Stimulated activated CD4-positive, alpha-beta T cell treated with anti-CD3 and anti-CD28 coated beads, TNF-alpha, amount 100 ng/mL, for 4 hours (primary cell): ENCODE measurements around the gene SIRT5.

Source experiments
- DNase-seq, 3 experiments: peaks; one replicate each; pipeline ENCODE4 v3.0.0-alpha.2; 2020; ENCODE audit warnings: low read depth in 3 of 3

Gene SIRT5

DNA sequence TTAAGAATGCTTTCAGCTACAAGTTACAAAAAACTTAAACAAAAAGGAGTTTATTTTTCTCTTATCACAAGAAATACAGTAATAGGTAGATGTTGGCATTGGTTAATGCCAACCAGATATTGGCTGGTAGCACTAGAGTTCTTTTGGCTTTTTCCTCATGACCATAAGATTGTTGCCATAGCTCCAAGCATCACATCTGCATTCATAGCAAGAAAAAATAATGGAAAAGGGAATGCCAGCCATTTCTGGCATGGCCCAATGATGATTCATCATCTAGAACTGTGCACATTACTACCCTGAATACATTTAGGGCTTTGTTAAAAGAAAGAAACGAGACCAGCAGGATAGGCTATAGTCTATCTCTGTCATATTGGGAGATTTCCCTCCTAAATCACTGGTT, 20.8 kb upstream of the SIRT5 start:
- DNase-seq = no peak

DNA sequence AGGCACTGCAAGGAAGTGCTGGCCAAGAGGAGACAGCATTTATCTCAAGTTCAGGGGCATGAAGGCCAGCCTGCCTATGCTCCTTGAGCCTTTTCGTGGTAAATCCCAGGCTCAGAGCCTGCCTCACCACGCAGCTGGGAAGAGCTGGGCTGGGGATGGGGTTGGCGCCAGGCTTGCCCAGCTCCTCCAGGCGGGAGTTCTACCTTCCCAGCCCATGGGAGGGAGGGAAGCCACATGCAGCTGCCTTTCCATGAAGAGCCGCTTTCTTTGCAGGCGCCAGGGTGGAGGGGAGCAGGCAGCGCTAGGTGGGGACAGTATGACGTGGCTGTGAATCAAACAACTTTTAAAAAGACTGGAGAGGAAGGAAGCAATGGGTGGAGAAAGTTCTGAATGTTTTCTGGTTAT, 19.5 kb upstream of the SIRT5 start:
- DNase-seq = no peak

DNA sequence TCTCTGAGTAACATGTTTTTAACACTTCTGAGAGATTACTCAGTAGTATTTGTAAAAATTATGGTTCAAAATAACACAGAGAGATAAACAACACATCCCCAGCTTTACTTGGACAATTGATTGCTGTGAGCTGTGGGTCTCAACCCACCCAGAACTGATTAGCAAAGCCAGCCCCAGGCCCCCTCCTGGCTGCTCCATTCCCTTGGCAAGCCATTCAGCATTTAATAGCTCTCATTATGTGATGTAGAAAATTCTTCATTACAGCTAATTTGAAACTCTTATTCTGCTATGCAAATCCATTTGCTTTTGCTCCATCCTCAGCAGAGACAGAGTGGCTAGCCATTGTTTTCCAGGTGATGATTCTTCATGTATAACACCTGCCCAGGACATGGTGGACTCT, 16.6 kb upstream of the SIRT5 start:
- DNase-seq = no peak

DNA sequence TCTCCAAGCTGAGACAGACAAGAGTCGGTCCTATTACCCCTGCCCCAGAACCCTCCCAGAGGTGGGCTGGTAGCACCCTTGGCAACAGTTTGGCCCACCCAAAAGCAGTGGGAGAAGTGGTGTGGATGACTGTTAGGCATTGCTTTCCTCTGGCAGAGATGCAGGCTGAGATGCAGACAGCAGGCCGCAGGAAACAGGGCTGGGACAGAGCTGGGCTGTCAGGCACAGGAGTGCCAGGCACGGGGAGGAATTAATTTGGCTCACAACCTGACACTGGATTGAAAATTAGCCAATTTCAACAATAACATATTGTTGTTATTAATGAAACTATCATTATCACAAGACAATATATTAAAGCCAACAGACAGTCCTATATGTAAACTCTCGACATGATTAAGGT, 15.7 kb upstream of the SIRT5 start:
- no peak for DNase-seq

DNA sequence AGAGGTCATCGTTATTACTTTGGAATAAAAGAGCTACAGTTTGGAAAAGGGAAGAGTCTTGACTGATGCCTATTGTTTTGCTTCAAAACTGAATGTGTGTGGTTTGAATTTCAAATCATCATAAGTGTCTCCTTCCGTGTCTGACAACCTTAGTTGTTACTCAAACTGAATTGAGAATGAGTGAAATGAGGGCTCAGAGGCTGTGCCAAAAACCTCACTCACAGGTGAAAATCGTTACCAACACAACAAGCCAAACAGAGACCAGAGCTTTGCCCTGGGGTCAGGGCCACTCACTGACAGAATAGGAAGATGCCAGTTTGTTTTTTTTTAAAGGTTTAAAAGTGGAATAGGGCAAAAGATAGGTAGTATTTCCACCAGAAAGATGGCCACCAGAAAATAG, 15.2 kb upstream of the SIRT5 start:
- no peak for DNase-seq

DNA sequence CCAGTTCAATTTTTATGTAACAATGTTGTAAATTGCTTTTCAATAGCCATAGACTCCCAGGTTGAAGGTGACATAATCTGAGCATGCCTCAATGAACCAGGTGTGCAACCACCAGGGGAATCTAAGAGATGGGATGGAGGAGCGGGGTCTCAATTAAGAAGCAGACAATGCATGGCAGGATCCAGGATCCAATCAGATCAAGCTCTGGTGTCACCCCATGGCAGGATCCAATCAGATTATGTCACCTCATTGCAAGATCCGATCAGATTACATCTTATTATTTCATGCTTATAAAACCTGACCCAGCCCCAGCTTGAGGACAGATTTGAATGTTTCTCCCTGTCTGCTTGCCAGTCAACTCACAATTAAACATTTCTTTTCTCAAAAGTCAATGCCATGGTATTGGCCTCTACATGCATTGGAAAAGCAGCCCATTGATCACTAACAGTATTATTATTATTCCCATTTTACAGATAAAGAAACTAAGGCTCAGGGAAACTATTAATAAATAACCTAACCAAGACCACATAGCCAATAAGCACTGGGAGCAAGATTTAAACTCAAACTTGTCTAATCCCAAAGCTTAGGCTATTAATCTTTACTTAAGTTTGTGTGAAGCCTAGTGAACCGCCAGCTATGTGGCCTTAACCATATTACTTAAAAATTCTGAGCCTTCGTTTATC, 14.3 kb upstream of the SIRT5 start:
- DNase-seq = no peak

DNA sequence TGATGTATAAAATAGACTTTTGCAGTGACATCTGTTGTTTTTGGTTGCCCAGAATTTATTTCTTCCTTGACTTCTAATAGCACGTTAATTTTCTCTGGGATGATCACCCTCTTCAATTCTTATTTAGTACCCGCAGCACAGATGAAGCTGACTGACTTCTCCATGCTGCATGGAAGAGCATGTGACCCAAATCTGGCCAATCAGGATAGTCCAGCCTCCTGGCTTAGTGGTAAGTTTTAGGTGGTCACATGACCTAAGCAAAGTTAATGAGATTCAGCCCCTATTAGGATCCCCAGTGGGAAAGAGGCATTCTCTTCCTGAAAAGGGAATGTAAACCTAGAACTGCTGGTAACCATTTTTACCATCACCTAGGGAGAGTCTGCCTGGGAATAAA, 13.8 kb upstream of the SIRT5 start:
- no peak for DNase-seq

DNA sequence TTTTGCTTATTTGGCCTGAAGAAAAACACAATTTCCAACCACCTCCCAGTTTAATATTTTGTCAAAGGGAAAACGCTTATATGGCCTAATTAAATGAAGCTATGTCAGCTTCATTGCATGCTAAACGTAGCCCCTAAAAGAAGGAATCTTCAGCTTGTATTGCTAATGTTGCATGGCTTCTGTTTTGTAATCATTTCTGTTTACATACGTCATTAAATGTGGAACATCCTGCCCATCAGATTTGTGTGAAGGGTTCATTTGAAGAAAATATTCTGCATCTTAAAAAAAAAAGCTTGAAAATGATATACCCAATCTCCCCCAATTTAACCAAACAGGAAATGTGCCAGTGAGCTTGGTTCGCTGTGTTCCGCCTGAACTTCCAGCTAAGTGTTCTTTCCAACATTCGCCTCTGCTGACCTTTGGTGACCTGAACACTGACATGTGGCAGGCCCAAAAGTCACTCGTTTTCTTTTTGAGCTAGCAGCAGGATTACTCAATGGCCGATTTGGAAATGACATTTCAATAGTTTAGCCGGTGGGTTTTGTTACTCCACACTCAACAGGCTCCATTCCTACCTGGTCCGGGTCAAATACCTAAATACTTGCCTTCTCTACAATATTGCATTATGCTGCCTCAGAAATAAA, 12.7 kb upstream of the SIRT5 start:
- DNase-seq = no peak

DNA sequence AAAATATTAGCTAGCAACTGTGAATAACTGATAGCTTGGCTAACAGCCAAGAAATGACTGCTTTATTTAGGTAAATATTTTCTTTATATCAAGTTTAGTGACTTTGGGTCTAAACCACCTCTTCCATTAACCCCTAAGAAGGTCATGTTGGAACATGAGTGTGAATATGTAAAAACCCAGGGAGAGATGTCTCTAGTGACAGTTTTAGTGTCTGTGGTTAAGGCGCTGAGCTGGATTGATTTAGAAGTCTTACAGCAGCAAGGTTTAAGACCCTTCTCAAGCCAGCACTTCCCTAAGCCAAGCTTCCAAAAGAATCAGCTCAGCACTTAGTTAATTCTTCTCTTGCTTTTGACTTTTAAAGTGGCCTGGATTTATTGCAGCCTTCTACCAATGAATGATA, 11.4 kb upstream of the SIRT5 start:
- DNase-seq = no peak

DNA sequence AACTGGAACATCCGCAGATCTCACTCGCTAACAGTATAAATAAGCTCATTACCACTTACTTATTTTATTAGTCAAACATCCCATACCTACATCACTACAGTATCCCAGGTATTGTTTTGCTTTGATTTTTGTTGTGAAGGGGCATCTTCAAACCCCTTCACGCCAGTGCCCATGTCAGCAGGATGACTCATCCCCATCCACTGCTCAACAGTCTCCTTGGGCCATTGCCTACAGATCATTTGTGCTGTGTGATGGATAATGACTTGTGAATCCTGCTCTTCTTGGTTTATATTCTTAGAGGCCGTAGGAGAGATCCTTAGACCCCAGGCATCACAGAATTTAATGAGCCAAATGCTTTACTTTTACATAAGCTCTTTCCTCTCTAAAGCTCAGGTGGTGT, 8.5 kb upstream of the SIRT5 start:
- no peak for DNase-seq

DNA sequence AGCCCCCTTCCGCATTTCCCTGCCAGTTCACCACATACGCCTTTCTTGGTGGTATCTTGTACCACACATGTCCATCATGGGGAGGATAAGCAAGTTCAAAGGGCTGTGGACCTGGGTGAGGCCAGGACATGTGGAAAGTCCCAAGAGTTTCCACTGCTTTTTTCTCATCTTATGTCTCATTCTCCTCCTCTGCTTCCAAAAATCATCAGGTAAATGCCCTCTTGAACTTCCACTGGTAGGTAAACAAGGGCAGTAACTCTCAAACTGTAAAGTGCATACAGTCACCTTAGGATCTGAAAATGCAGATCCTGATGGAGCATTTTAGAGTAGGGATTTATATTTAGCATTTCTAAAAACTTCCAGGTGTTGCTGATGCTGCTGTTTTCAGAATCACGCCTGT, 7.9 kb upstream of the SIRT5 start:
- DNase-seq = no peak

DNA sequence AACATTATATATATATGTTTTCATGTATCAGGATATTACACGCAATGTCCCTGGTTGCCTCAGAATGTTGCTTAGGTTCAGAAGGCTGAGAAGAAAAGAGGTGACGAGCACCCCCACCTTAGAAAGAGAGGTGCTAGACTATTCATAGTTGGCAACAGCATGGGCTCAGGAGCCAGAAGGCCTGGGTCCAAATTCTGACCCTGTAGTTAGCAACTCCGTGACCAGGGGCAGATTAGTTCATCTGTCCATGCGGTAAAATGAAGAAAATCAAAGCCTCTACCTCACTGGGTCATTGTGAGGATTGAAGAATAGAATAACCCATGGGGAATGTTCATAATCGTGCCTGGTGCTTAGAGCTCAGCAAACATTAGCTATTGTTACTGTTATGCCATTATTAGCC, 5.4 kb upstream of the SIRT5 start:
- no peak for DNase-seq

DNA sequence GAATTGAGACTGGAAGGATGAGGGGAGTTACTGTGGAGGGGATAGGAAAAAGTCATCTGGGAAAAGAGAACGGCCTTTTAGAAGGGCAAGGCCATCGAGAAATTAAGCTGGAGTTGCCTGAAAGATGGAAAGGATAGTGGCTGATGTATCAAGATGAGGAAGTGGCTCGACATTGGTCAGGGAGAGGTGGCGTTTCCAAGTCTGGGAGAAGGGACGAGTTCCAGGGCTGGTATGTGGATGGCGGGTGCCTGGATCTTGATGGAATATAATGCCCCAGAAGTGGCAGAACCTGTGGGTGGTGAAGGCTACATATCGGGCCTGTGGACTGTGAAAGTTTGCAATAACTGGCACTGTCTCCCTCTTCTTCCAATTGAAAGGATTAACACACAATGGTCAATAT, 2.2 kb upstream of the SIRT5 start:
- DNase-seq = no peak

DNA sequence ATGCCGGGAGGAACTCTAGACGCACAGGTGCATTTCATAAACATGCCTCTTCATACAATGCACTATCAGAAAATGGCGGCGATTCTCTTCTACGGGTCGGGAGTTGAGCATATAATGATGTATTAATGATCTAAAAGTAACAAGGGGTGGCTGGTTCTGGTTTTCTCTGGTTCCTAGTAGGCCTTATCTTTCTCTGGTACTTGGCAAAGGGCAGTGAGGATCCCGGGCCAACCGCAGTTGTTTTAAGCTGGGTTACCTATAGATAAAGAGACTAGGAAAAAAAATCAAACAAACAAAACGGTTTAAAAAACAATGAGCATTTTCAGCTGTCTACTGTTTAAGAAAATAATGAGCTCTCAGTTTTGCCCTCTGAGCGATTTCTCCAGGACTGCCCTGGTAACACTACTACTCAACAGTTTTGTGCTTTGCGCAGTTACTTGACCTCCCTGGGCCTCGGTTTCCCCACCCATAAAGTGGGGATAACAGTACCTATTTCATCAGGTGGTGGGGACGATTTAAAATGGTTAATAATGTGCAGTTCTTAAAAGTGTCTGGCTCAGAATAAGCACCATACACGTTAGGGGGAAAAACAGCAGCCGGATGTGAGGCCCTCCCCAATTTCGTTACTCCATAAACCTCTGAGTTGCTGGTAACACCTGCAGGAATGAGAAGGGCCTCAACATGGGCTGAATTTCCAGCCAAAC, 1.3 kb upstream of the SIRT5 start:
- no peak for DNase-seq

DNA sequence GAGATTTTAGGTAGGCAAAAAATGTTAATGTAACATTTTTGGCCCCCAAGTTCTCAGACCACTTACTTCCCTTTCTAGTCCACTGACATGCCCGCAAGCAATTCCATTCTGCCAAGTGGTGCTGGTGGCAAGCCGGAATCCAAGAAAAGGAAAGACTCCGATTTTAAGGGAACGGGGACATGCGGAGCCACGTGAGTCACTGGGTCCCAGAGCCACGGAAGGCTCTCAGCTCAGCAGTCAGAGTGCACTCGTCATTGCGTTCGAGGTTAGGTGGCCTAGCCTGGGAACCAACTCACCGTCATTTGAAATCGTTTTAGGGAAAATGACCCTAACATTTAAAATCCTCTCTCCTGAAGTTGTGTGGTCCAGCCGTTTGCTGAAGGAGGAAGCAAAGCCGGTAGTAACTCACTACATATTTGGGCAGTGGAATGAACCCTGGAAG, 711 bp upstream of the SIRT5 start:
- peak in 1 of 3 experiments; percentile 3 for DNase-seq

DNA sequence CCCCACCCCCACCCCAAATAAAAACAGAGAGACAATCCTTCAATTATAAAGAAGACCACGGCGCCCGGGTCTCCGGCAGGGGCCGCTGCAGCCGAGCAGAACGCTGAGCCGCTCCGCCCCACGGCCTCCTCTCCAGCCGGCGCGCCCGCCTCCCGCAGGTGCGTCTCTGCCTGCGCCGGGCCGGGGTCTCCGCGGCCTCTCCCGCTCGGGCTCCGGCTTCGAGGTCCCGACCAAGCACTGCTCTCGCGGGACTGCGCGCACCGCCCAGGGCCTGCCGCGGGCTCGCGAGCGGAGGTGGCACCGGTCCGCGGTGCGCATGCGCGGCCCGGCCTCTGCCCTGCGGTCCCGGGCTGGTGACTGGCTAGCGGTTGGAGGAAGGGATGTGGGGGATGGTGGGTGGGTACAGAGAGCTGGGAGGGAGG, 241 bp upstream of the SIRT5 start:
- peak; percentile 84 to 90 (median 86) for DNase-seq

DNA sequence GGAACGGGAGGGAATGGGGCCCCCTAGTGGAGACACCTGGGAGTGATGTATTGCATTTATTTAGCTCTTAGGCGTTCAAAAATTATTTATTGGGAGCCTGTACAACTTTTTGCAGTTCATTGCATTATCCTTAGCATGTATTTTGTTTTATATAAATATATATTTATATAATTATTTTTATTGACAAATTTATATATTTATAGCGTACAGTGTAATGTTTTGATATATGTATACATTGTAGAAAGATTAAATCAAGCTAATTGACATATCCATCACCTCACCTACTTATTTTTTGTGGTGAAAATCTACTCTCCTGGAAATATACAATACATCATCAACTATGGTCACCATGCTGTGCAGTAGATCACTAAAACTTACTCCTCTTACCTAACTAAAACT, 975 bp downstream of the SIRT5 start:
- peak in 1 of 3 experiments; percentile 63 for DNase-seq

DNA sequence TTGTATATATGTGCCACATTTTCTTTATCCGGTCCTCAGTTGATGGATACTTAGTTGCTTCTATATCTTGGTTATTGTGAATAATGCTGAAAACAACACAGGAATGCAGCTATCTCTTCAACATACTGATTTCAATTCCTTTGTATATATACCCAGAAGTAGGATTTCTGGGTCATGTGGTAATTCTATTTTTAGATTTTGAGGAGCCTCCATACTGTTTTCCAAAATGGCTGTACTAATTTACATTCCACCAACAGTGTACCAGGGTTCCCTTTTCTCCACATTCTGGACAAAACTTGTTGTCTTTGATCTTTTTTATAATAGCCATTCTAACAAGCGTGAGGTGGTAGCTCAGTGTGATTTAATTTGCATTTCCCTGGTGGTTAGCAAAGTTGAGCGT, 1.6 kb downstream of the SIRT5 start:
- DNase-seq = no peak

DNA sequence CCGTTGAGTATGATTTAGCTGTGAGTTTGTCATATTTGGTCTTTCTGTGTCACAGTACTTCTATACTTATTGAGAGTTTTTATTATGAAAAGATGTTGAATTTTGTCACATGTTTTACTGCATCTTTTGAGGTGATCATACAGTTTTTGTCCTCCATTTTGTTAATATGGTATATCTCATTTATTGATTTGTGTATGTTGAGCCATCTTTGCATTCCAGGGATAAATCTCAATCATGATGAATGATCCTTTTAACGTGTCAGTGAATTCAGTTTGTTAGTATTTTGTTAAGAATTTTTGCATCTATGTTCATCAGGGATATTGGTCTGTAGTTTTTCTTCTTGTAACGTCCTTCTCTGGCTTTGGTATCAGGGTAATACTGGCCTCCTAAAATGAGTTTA, 3.5 kb downstream of the SIRT5 start:
- DNase-seq = no peak

DNA sequence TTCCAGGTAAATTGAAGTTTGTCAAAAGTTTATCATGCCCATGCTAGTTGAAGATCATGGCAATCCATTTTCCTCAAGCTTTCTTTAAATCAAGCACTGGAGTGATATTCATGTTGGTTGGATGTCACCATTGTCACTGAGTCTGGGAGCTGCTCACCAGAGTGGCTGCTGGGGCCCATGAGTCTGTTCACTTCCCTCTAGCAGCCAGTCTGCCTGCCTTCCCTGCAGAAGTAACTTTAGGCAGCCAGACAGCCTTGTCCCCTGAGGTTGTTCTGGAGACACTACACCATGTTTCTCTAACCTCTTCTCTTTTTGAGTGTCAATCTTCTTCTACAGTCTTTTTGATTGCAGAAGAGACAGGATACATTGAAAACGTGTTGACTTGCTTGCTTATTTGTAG, 5.5 kb downstream of the SIRT5 start:
- DNase-seq = no peak

DNA sequence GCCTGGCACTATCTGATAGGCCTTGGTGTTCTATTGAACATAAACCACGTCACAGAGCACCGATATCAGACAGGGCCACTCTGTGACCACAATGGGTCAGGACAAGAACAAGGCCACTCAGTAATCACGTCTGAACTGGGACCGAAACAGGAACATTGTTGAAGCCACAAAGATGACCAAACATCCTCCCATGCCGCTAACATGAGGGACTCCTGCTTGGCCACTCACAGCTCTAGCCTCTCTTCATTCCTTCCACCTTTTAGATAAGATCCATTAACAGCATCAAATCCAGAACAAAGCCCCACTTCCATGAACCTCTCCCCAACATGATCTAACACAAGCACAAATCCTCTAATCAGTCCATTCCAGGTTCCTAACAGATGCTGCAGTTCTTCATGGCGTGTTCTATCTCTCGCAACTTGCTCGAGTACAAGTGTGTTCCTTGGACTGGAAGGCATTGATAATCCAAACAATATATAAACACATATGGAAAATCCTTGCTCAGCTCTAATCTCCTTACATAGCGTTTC, 7.4 kb downstream of the SIRT5 start:
- DNase-seq = no peak

DNA sequence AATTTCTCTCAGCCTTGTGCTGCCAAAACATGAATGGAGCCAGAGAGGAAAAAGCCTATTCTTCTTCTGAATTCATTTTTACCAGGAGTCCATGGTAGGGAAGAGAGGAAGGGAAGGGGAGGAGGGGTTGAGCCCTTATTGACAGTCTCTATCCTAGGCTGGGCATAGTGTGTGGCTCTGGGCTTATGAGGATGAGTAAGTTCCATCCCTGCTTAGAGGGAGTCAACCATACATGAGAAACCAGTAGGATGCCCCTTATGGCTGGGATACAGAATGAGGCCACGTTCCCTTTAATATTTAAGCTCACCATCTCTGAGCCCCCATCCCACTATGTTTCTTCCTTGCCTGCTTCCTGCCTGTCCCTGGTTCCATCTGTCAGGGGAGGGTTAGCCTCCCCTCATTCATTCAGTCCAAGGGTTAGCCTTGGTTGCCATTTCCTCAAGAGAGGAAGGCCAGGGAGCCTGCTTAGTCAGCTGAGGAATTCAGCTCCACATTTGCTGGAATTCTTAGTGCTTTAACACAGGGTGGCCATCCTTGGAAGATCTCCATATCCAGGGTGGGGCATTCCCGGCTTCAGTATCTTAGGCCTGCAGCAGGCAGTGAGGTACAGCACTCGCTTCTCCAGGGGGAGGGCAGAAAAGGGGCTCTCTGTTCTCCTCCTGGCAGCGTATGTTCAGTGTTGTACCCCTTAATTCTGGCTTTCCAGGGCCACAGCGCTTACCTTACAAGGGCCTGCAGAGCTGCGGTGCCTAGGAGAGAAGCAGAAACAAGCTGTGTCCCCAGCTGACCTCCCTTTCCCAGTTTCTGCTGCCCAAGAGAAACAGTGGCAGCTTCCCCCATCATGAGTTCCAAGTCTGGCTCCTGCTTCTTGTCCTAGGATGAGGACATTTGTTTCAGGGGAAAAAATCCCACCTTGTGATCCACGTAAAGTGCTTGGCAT, 12.5 kb downstream of the SIRT5 start:
- no peak for DNase-seq
